ENCODE results near the gene CCT7. TPM values are rescaled to one million over a fixed set of nuclear protein-coding genes. Genes with fewer than 3 reads are reported as not detected.

The CCT7 gene
- total and polyA plus RNA-seq, 7 donors: 121 to 197 (median 173) TPM

GRCh38 chr2:73218298-73218697 is 15.8 kb upstream of the CCT7 start:
- intact Hi-C loops (cut with DNase I): no loop called here
- no peak for DNase-seq
- Histone ChIP-seq H3K36me3 (peaks cover 0 to 48% (median 12%) of the 10 kb centered on the region in 4 donors), H3K27ac (no peak overlapping the region), H3K4me1 (peaks cover 0 to 20% (median 7%) of the 10 kb centered on the region in 4 donors), H3K4me3 (no peak overlapping the region), H3K9me3 (no peaks in the 10 kb centered on the region), H3K27me3 (no peaks in the 10 kb centered on the region)
- TF ChIP-seq CTCF (IDR thresholded peaks at IDR 0.05) (no peak), POLR2AphosphoS5 (IDR thresholded peaks at IDR 0.05) (no peak)

- intact Hi-C loops (cut with DNase I): no loop called here
- H3K9me3 ChIP-seq: no peaks in the 10 kb centered on the region
- no peak for TF ChIP-seq POLR2A (IDR thresholded peaks at IDR 0.05)
- no peak for TF ChIP-seq CTCF (IDR thresholded peaks at IDR 0.05)
- TF ChIP-seq POLR2AphosphoS5 (IDR thresholded peaks at IDR 0.05): no peak
- no peak for TF ChIP-seq EP300 (IDR thresholded peaks at IDR 0.05)
- no peak overlapping the region for H3K27ac ChIP-seq
- 90 to 93% methylated on average over 4 of the region's 4 CpGs for WGBS, 2 donors
- no peak for DNase-seq
- H3K36me3 ChIP-seq: peaks cover 6 to 98% (median 30%) of the 10 kb centered on the region in 4 donors
- no peaks in the 10 kb centered on the region for H3K27me3 ChIP-seq
- H3K4me1 ChIP-seq: no peaks in the 10 kb centered on the region
- no peak overlapping the region for H3K4me3 ChIP-seq
Observed at GRCh38 chr2:73223821-73224220, 10.3 kb upstream of the CCT7 start.

- H3K4me3 ChIP-seq: no peak overlapping the region
- DNase-seq: no peak
- H3K36me3 ChIP-seq: peaks cover 4 to 92% (median 25%) of the 10 kb centered on the region in 4 donors
- TF ChIP-seq POLR2A (IDR thresholded peaks at IDR 0.05) (no peak), POLR2AphosphoS5 (IDR thresholded peaks at IDR 0.05) (no peak), EP300 (IDR thresholded peaks at IDR 0.05) (no peak), CTCF (IDR thresholded peaks at IDR 0.05) (no peak)
- 75 to 85% methylated on average over 9 of the region's 9 CpGs for WGBS, 2 donors
- H3K27ac ChIP-seq: no peak overlapping the region
- H3K9me3 ChIP-seq: no peaks in the 10 kb centered on the region
- no peaks in the 10 kb centered on the region for H3K4me1 ChIP-seq
- intact Hi-C loops (cut with DNase I): no loop called here
- no peaks in the 10 kb centered on the region for H3K27me3 ChIP-seq
Observed at GRCh38 chr2:73225513-73226360, 8.4 kb upstream of the CCT7 start.

DNA sequence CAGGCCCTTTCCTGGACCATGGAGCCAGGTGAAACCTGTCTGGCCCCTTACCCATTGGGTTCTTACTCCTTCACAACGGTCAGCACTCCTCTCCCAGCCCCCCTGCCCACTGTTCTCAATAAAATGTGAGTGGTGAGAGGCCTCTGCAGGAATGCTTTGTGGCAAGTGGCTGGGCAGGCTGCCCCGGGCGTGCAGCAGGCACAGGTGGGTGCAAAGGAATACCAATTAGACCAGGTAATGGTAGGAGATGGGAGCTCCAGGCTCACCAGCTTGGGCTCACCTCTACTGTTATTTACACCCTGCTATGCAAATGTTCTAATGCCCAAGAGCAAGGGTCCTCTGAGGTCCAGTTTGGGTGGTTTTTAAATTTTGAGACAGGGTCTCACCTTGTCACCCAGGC is 7.0 kb upstream of the CCT7 start:
- intact Hi-C loops (cut with DNase I): no loop called here
- Histone ChIP-seq H3K27ac (no peak overlapping the region), H3K36me3 (peaks cover 0 to 78% (median 21%) of the 10 kb centered on the region in 4 donors), H3K4me1 (peaks cover 0 to 6% (median 0%) of the 10 kb centered on the region in 4 donors), H3K4me3 (no peak overlapping the region), H3K27me3 (no peaks in the 10 kb centered on the region), H3K9me3 (no peaks in the 10 kb centered on the region)
- DNase-seq: no peak
- TF ChIP-seq POLR2AphosphoS5 (IDR thresholded peaks at IDR 0.05) (no peak), POLR2A (IDR thresholded peaks at IDR 0.05) (no peak), EP300 (IDR thresholded peaks at IDR 0.05) (no peak), CTCF (IDR thresholded peaks at IDR 0.05) (no peak)
- 87 to 91% methylated on average over 3 of the region's 3 CpGs for WGBS, 2 donors
